Trophoblast cell (in vitro differentiated cells and primary cell): Measurements from ENCODE around the gene VPS8.

ENCODE experiments used
- DNase-seq, 2 donors: peaks; one replicate each; pipeline ENCODE4 v3.0.0-alpha.2; 2016
- H2AFZ ChIP-seq: 2 replicates; pipeline ENCODE4 v1.6.1; 2013; ENCODE audit warnings: low read length, moderate library complexity, mild to moderate bottlenecking; ENCODE audit not compliant: insufficient read depth, poor library complexity
- H2AK5ac ChIP-seq: 2 replicates; pipeline ENCODE4 v1.6.1; 2013; ENCODE audit warnings: mild to moderate bottlenecking, low read length
- H2BK120ac ChIP-seq: 2 replicates; pipeline ENCODE4 v1.6.1; 2013; ENCODE audit warnings: low read length, mild to moderate bottlenecking, moderate library complexity; ENCODE audit not compliant: insufficient read depth, poor library complexity
- H2BK12ac ChIP-seq: 2 replicates; pipeline ENCODE4 v1.6.1; 2013; ENCODE audit warnings: mild to moderate bottlenecking, low read length, moderate library complexity
- H2BK5ac ChIP-seq: 2 replicates; pipeline ENCODE4 v1.6.1; 2013; ENCODE audit warnings: low read length, low read depth, moderate library complexity, mild to moderate bottlenecking; ENCODE audit not compliant: poor library complexity
- H3K14ac ChIP-seq: 2 replicates; pipeline ENCODE4 v1.6.1; 2013; ENCODE audit warnings: mild to moderate bottlenecking, low read length
- H3K18ac ChIP-seq: 2 replicates; pipeline ENCODE4 v1.6.1; 2013; ENCODE audit warnings: mild to moderate bottlenecking, low read length
- H3K23ac ChIP-seq: 2 replicates; pipeline ENCODE4 v1.6.1; 2013; ENCODE audit warnings: low read length
- H3K27ac ChIP-seq: 2 replicates; pipeline ENCODE4 v1.5.1; 2013; ENCODE audit warnings: low read depth, mild to moderate bottlenecking, inconsistent platforms, low read length, moderate library complexity
- H3K27me3 ChIP-seq: 2 replicates; pipeline ENCODE4 v1.6.1; 2013; ENCODE audit warnings: inconsistent platforms, mild to moderate bottlenecking, low read length, moderate library complexity; ENCODE audit not compliant: insufficient read depth
- H3K36me3 ChIP-seq, 2 experiments: 1 replicate in 1 of 2; 2 replicates in 1 of 2; pipeline ENCODE4 v1.6.1; 2013; ENCODE audit warnings: low read length in 2 of 2, mild to moderate bottlenecking in 2 of 2, moderate library complexity in 1 of 2; ENCODE audit not compliant: insufficient read depth in 2 of 2, control insufficient read depth in 1 of 2
- H3K4ac ChIP-seq: 2 replicates; pipeline ENCODE4 v1.6.1; 2013; ENCODE audit warnings: low read depth, mild to moderate bottlenecking, low read length, moderate library complexity
- H3K4me1 ChIP-seq, 2 experiments: 1 replicate in 1 of 2; 2 replicates in 1 of 2; pipeline ENCODE4 v1.6.1; 2013; ENCODE audit warnings: low read length in 2 of 2, mild to moderate bottlenecking in 2 of 2, moderate library complexity in 1 of 2; ENCODE audit not compliant: insufficient read depth in 2 of 2, control insufficient read depth in 1 of 2
- H3K4me2 ChIP-seq: 2 replicates; pipeline ENCODE4 v1.6.1; 2013; ENCODE audit warnings: inconsistent platforms, mild to moderate bottlenecking, low read length, moderate library complexity
- H3K4me3 ChIP-seq: 2 replicates; pipeline ENCODE4 v1.5.1; 2013; ENCODE audit warnings: mild to moderate bottlenecking, low read depth, low read length, inconsistent platforms
- H3K79me1 ChIP-seq: one replicate; pipeline ENCODE4 v1.6.1; 2013; ENCODE audit warnings: low read length
- H3K79me2 ChIP-seq: 2 replicates; pipeline ENCODE4 v1.6.1; 2013; ENCODE audit warnings: low read length, mild to moderate bottlenecking; ENCODE audit not compliant: control insufficient read depth, insufficient read depth, poor library complexity
- H3K9ac ChIP-seq: 2 replicates; pipeline ENCODE4 v1.6.1; 2013; ENCODE audit warnings: mild to moderate bottlenecking, low read length
- H3K9me3 ChIP-seq: 2 replicates; pipeline ENCODE4 v1.6.1; 2013; ENCODE audit warnings: low read depth, mild to moderate bottlenecking, control low read depth, inconsistent platforms, low read length; ENCODE audit not compliant: insufficient read depth
- H4K12ac ChIP-seq: 2 replicates; pipeline ENCODE4 v1.6.1; 2013; ENCODE audit warnings: low read depth, mild to moderate bottlenecking, low read length, moderate library complexity
- H4K8ac ChIP-seq: 2 replicates; pipeline ENCODE4 v1.6.1; 2013; ENCODE audit warnings: low read depth, mild to moderate bottlenecking, low read length, moderate library complexity
- H4K91ac ChIP-seq: one replicate; pipeline ENCODE4 v1.6.1; 2013; ENCODE audit warnings: low read depth, mild to moderate bottlenecking, low read length, moderate library complexity
- WGBS: extraction: QIAGEN DNeasy Blood & Tissue Kit; methylation state at CpG from one replicate; pipeline ENCODE4 v1.1.7; 2013; ENCODE audit warnings: missing lambda C conversion rate; ENCODE audit not compliant: insufficient read length, insufficient coverage; ENCODE audit errors: extremely low coverage; 5-methylcytosine and 5-hydroxymethylcytosine counted together

VPS8 gene

DNA sequence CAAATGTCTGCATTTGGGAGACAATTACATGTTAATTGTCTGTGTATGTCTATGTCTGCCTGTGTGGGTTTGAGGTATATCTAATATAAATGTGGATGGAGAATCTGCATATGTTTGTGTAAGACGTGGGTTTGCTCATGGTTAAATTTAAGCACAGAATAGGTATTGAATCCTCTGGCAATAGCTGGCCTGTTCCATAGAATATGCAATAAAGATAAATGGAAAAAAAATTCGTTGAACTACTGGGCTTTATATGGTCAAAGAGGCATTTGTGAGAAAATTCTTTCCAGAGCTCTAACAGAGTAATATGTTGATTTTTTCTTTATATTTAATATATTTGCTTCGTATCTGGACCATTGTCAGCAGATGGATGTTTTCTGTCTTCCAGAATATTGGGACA is 1.4 kb downstream of the VPS8 start:
- H3K79me2 ChIP-seq = peaks cover 2% of the 10 kb centered on the region
- H3K4me3 ChIP-seq = no peak overlapping the region
- no peak overlapping the region for H4K8ac ChIP-seq
- no peak overlapping the region for H2BK120ac ChIP-seq
- H2BK5ac ChIP-seq = no peak overlapping the region
- no peak overlapping the region for H4K12ac ChIP-seq
- H3K4me2 ChIP-seq = no peak overlapping the region
- H3K79me1 ChIP-seq = peaks cover 2% of the 10 kb centered on the region
- DNase-seq = no peak
- H4K91ac ChIP-seq = no peak overlapping the region
- H3K23ac ChIP-seq = no peak overlapping the region
- no peak overlapping the region for H2AFZ ChIP-seq
- no peaks in the 10 kb centered on the region for H3K27me3 ChIP-seq
- H2AK5ac ChIP-seq = no peak overlapping the region
- peaks cover 3 to 4% of the 10 kb centered on the region in 2 experiments for H3K4me1 ChIP-seq
- no CpG with 5 or more reads among the region's 3 CpGs for WGBS
- H3K4ac ChIP-seq = no peak overlapping the region
- H3K9me3 ChIP-seq = no peaks in the 10 kb centered on the region
- H3K36me3 ChIP-seq = peaks cover 2% of the 10 kb centered on the region in 2 experiments
- H3K14ac ChIP-seq = no peak overlapping the region
- no peak overlapping the region for H3K9ac ChIP-seq
- H3K27ac ChIP-seq = no peak overlapping the region
- H3K18ac ChIP-seq = no peak overlapping the region
- H2BK12ac ChIP-seq = no peak overlapping the region

DNA sequence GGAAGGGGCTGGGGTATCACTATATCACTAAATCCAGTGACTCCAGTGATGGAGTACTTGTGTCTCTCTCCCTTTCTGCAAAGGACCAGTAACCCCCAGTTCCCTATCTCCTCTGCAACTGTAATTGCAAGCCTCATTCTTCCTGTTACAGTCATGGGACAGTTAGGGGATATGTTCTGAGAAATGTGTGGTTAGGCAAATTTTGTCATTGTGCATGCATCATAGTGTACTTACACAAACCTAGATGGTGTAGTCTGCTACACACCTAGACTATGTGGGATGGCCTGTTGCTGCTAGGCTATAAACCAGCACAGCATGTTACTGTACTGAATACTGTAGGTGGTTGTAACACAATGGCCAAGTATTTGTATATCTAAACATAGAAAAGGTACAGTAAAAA is 2.2 kb downstream of the VPS8 start:
- no peak overlapping the region for H2BK5ac ChIP-seq
- no peak for DNase-seq
- H3K4me1 ChIP-seq = peaks cover 3 to 4% of the 10 kb centered on the region in 2 experiments
- no peaks in the 10 kb centered on the region for H3K9me3 ChIP-seq
- no peak overlapping the region for H3K23ac ChIP-seq
- no peak overlapping the region for H2BK12ac ChIP-seq
- no peak overlapping the region for H3K18ac ChIP-seq
- peaks cover 2% of the 10 kb centered on the region for H3K79me1 ChIP-seq
- no peak overlapping the region for H2AK5ac ChIP-seq
- H4K91ac ChIP-seq = no peak overlapping the region
- no peak overlapping the region for H3K14ac ChIP-seq
- H4K12ac ChIP-seq = no peak overlapping the region
- H3K36me3 ChIP-seq = peaks cover 2% of the 10 kb centered on the region in 2 experiments
- H2BK120ac ChIP-seq = no peak overlapping the region
- no peak overlapping the region for H3K4me3 ChIP-seq
- no peak overlapping the region for H3K4me2 ChIP-seq
- no peak overlapping the region for H3K4ac ChIP-seq
- H3K27ac ChIP-seq = no peak overlapping the region
- H3K27me3 ChIP-seq = no peaks in the 10 kb centered on the region
- peaks cover 2% of the 10 kb centered on the region for H3K79me2 ChIP-seq
- H4K8ac ChIP-seq = no peak overlapping the region
- no peak overlapping the region for H3K9ac ChIP-seq
- H2AFZ ChIP-seq = no peak overlapping the region

DNA sequence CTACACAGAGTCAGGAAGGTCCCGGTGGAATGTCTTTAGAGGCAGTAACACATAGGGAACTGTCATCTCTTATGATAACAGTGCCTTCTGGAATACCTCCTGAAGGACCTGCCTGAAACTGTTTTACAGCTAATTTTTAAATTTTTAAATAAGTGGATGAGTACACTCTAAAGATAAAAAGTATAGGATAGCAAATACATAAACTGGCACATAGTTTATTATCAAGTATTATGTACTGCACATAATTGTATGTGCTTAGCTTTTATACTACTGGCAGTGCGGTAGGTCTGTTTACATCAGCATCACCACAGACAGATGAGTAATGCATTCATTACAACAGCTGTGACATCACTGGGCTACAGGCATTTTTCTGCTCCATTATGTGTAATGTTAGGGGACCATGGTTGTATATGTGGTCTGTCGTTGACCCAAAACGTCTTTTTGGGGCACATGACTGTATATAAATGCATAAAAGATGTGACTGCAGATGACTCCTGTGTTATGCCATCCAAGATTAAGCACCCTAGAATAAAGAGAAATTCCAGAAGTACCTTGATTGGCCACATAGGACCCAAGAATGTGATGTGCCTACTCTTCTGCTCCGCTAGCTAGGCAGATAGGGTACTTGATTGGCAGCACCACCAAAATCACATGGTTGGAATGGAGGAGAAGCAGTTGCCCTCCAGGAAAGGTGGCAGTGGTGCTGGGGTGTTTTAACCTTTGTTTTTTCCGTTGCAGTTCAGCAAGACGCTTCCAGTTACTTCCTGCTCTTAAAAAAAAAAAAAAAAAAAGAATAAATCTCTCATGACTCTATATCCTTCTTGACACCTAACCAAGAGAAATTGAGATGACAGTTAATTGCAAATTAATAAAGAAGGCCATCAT is 3.3 kb downstream of the VPS8 start:
- Histone ChIP-seq H3K4me1 (peaks cover 3 to 4% of the 10 kb centered on the region in 2 experiments), H3K9me3 (no peaks in the 10 kb centered on the region)

DNA sequence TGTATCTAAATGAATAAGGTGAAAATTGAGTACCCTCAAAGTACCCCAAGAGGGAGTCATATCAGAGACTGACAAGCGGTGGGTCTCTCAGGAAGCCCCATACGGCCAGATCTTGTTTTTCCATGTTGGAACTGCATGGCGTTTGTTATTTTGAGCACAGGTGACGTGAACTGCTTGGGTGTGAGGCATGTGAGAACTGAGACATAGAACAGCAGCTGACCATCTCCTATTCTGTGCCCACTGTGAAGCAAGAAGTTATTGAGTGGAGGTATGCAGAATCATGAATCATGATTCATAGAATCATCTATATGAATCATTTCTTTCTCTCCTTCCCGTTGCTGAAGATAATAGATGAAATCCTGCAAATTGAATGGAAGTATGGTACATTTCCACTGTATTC is 4.6 kb downstream of the VPS8 start:
- H4K12ac ChIP-seq = no peak overlapping the region
- H3K27me3 ChIP-seq = no peaks in the 10 kb centered on the region
- H2BK120ac ChIP-seq = no peak overlapping the region
- H2BK5ac ChIP-seq = no peak overlapping the region
- no peak overlapping the region for H3K4ac ChIP-seq
- no peak overlapping the region for H2AFZ ChIP-seq
- H3K9me3 ChIP-seq = no peaks in the 10 kb centered on the region
- no peak overlapping the region for H3K27ac ChIP-seq
- no peak overlapping the region for H3K14ac ChIP-seq
- peaks cover 2% of the 10 kb centered on the region for H3K79me2 ChIP-seq
- no peak overlapping the region for H4K91ac ChIP-seq
- DNase-seq = no peak
- H2BK12ac ChIP-seq = no peak overlapping the region
- no peak overlapping the region for H3K18ac ChIP-seq
- H3K4me1 ChIP-seq = peaks cover 3 to 4% of the 10 kb centered on the region in 2 experiments
- H3K4me3 ChIP-seq = no peak overlapping the region
- no peak overlapping the region for H3K4me2 ChIP-seq
- H3K79me1 ChIP-seq = peaks cover 2% of the 10 kb centered on the region
- WGBS = no CpG with 5 or more reads among the region's 5 CpGs
- no peak overlapping the region for H4K8ac ChIP-seq
- no peak overlapping the region for H3K23ac ChIP-seq
- no peak overlapping the region for H2AK5ac ChIP-seq
- H3K9ac ChIP-seq = no peak overlapping the region
- peaks cover 2% of the 10 kb centered on the region in 2 experiments for H3K36me3 ChIP-seq

More for the DNA sequence above, 3.3 kb downstream of the VPS8 start:
- H3K23ac ChIP-seq = no peak overlapping the region
- H3K79me2 ChIP-seq = peaks cover 2% of the 10 kb centered on the region
- no peak overlapping the region for H3K9ac ChIP-seq
- H3K14ac ChIP-seq = no peak overlapping the region
- no peak overlapping the region for H3K4me3 ChIP-seq
- no peaks in the 10 kb centered on the region for H3K27me3 ChIP-seq
- WGBS = no CpG with 5 or more reads among the region's 7 CpGs
- peaks cover 2% of the 10 kb centered on the region for H3K79me1 ChIP-seq
- no peak overlapping the region for H2BK120ac ChIP-seq
- H3K36me3 ChIP-seq = peaks cover 2% of the 10 kb centered on the region in 2 experiments
- no peak overlapping the region for H3K4me2 ChIP-seq
- no peak overlapping the region for H3K27ac ChIP-seq
- H2BK12ac ChIP-seq = no peak overlapping the region
- H4K12ac ChIP-seq = no peak overlapping the region
- H3K4ac ChIP-seq = no peak overlapping the region
- H2BK5ac ChIP-seq = no peak overlapping the region
- no peak overlapping the region for H4K8ac ChIP-seq
- no peak overlapping the region for H2AFZ ChIP-seq
- no peak overlapping the region for H3K18ac ChIP-seq
- no peak overlapping the region for H4K91ac ChIP-seq
- H2AK5ac ChIP-seq = no peak overlapping the region
- DNase-seq = peak; percentile 19 to 42
